Calu3 (cell line): ENCODE measurements around the gene SUFU. TPM values are rescaled to one million over a fixed set of nuclear protein-coding genes. Genes with fewer than 3 reads are reported as not detected.

Experiments
- BruUV-seq: library from RNA; stranded (reverse); fragments of 400-500 nt; replicated peaks from 2 replicates; lab custom pipeline; 2021; lab: Mats Ljungman, UMichigan
- CTCF ChIA-PET: fragments of 300-600 bp; sonication (Branson Sonifier 250); formaldehyde crosslinking; loops from one replicate; lab custom pipeline; 2022; ENCODE audit warnings: antibody characterized with exemption; lab: Charles Lee
- DNase-seq: peaks from one replicate; pipeline ENCODE4 v3.0.0; 2022
- H3K27ac Mint-ChIP-seq: one replicate; pipeline ENCODE4 v1.8.0; 2022; ENCODE audit warnings: mixed read lengths; ENCODE audit not compliant: unreplicated experiment
- H3K27me3 Mint-ChIP-seq: one replicate; pipeline ENCODE4 v1.8.0; 2022; ENCODE audit warnings: mixed read lengths; ENCODE audit not compliant: unreplicated experiment
- H3K36me3 Mint-ChIP-seq: one replicate; pipeline ENCODE4 v1.8.0; 2022; ENCODE audit warnings: mild to moderate bottlenecking, moderate library complexity, mixed read lengths; ENCODE audit not compliant: insufficient read depth, unreplicated experiment
- H3K4me1 Mint-ChIP-seq: one replicate; pipeline ENCODE4 v1.8.0; 2022; ENCODE audit warnings: mild to moderate bottlenecking, low read depth, mixed read lengths; ENCODE audit not compliant: unreplicated experiment
- H3K4me3 Mint-ChIP-seq: one replicate; pipeline ENCODE4 v1.8.0; 2022; ENCODE audit warnings: mild to moderate bottlenecking, low read depth, moderate library complexity, mixed read lengths; ENCODE audit not compliant: unreplicated experiment
- H3K9me3 Mint-ChIP-seq: one replicate; pipeline ENCODE4 v1.8.0; 2022; ENCODE audit warnings: low read depth, mixed read lengths; ENCODE audit not compliant: unreplicated experiment
- intact Hi-C: fragments of 100-400 bp; cut with micrococcal nuclease; formaldehyde crosslinking; loops from one replicate; pipeline ENCODE4 v1.10.0; 2022; ENCODE audit not compliant: unreplicated experiment
- total RNA-seq: library from RNA; stranded (reverse); gene quantifications from 2 replicates; pipeline ENCODE4 v1.2.3, GENCODE V29; 2022
- TF ChIP-seq, protein P1 (sequence below): fragments of 200-600 bp; IDR thresholded peaks from one replicate; pipeline ENCODE4 v1.8.0; 2022; ENCODE audit warnings: antibody characterized with exemption; ENCODE audit not compliant: unreplicated experiment

Gene SUFU
- total RNA-seq, 1 experiment from 2014 or later, result 7.0 TPM

- no TSS peak for BruUV-seq
- Mint-ChIP-seq H3K27ac (no peak overlapping the region), H3K4me1 (peaks cover 37% of the 10 kb centered on the region), H3K36me3 (no peaks in the 10 kb centered on the region), H3K9me3 (no peaks in the 10 kb centered on the region), H3K27me3 (no peaks in the 10 kb centered on the region), H3K4me3 (no peak overlapping the region)
- DNase-seq, result no peak
- TF ChIP-seq, protein P1, sequence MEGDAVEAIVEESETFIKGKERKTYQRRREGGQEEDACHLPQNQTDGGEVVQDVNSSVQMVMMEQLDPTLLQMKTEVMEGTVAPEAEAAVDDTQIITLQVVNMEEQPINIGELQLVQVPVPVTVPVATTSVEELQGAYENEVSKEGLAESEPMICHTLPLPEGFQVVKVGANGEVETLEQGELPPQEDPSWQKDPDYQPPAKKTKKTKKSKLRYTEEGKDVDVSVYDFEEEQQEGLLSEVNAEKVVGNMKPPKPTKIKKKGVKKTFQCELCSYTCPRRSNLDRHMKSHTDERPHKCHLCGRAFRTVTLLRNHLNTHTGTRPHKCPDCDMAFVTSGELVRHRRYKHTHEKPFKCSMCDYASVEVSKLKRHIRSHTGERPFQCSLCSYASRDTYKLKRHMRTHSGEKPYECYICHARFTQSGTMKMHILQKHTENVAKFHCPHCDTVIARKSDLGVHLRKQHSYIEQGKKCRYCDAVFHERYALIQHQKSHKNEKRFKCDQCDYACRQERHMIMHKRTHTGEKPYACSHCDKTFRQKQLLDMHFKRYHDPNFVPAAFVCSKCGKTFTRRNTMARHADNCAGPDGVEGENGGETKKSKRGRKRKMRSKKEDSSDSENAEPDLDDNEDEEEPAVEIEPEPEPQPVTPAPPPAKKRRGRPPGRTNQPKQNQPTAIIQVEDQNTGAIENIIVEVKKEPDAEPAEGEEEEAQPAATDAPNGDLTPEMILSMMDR, result no peak
- CTCF ChIA-PET, result no interaction called here
- intact Hi-C loops, result no loop called here
These were observed 104.7 kb downstream of the SUFU start for GRCh38 chr10:102608487-102608886.

- no TSS peak for BruUV-seq
- TF ChIP-seq, protein P1, result no peak
- CTCF ChIA-PET, result no interaction called here
- Mint-ChIP-seq H3K4me1 (peaks cover 25% of the 10 kb centered on the region), H3K36me3 (no peaks in the 10 kb centered on the region), H3K9me3 (no peaks in the 10 kb centered on the region), H3K27ac (no peak overlapping the region), H3K27me3 (no peaks in the 10 kb centered on the region), H3K4me3 (no peak overlapping the region)
- no peak for DNase-seq
- intact Hi-C loops, result no loop called here
These were observed 106.7 kb downstream of the SUFU start for GRCh38 chr10:102610441-102610887.

DNA sequence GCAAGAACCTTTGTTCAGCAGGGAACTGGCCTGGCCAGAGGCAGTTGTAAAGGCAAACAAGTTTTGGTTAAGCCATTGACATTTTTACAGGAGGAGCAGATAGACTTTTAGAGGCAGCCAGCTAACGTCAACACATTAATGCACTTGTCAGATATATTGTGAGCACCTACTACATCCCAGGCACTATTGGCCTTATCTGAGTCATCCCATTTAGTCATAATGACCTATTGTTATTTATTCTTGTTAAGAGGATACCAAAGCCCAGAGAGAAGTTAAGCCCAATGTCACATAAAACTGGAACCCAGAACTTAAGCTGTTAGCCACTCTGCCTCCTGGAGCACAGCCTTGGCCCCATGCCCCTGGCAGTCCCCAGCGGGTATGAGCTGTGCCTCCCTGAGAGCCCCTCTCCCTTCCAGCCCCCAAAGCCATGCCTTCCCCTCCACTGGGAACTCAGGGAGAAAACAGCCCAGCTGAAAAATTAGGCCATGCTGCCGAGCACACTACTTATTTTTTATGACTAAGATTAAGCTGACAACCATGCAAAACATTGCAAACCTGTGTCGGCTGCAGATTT, 107.8 kb downstream of the SUFU start:
- CTCF ChIA-PET, result no interaction called here
- intact Hi-C loops, result no loop called here
- Mint-ChIP-seq H3K4me1 (peaks cover 13% of the 10 kb centered on the region), H3K27me3 (no peaks in the 10 kb centered on the region), H3K27ac (no peak overlapping the region), H3K9me3 (no peaks in the 10 kb centered on the region), H3K4me3 (no peak overlapping the region), H3K36me3 (no peaks in the 10 kb centered on the region)
- no TSS peak for BruUV-seq
- TF ChIP-seq, protein P1, result no peak
- no peak for DNase-seq

GRCh38 chr10:102612964-102613275, 109.1 kb downstream of the SUFU start:
- TF ChIP-seq, protein P1, result no peak
- H3K36me3 Mint-ChIP-seq, result no peaks in the 10 kb centered on the region
- no peaks in the 10 kb centered on the region for H3K27me3 Mint-ChIP-seq
- H3K9me3 Mint-ChIP-seq, result no peaks in the 10 kb centered on the region
- intact Hi-C loops, result no loop called here
- H3K4me3 Mint-ChIP-seq, result no peak overlapping the region
- H3K4me1 Mint-ChIP-seq, result peaks cover 11% of the 10 kb centered on the region
- CTCF ChIA-PET, result interaction anchor here (0.6 to 0.7 kb wide), 2 partner anchors 20 to 1091 kb away, joined by 3 read pairs; no protein-coding TSS in a partner anchor
- H3K27ac Mint-ChIP-seq, result no peak overlapping the region
- no TSS peak for BruUV-seq
- DNase-seq, result no peak
